ENCODE data around the gene RFT1. TPM values are rescaled to one million over a fixed set of nuclear protein-coding genes. Genes with fewer than 3 reads are reported as not detected.

RFT1 gene
- total and polyA plus RNA-seq, 4 donors: 10.8 to 23.1 (median 21.6) TPM

DNA sequence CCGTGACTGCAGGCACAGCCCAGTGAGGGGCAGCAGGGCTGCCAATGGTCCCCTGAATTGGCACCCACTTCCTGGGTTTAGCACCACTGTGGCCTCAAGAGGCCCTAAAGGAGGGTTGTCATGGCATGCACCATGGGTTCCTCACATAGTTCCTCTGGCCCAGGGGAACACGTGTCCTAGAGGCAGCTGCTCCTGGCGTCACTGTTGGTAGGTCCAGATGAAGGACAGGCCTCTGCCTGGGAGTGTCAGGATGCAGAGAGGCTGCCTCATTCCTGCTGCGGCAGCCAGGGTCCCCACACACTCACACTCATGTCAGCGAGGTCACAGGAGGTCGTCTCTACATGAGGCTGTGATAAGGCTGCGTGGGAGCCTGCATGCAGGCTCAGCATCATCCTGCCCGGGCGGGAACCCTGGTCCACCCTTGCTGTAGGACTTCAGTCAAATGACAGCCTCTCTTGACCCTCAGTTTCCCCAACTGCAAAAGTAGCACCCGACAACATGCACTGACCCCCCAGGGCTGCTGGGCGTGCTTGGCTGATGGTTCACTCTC lies 58.3 kb downstream of the RFT1 start:
- Histone ChIP-seq H3K27ac (ENCODE audit: low read depth in 1 of 2, low read length in 1 of 2) (no peak overlapping the region), H3K9me3 (ENCODE audit: control insufficient read depth in 4 of 4, insufficient read depth in 3 of 4, low read length in 3 of 4) (no peaks in the 10 kb centered on the region), H3K4me1 (ENCODE audit: control insufficient read depth in 5 of 5, insufficient read depth in 5 of 5, low read length in 5 of 5) (peaks cover 0 to 16% (median 0%) of the 10 kb centered on the region in 5 donors), H3K4me3 (no peak overlapping the region), H3K27me3 (ENCODE audit: control insufficient read depth in 3 of 3, insufficient read depth in 3 of 3, low read length in 2 of 3) (no peaks in the 10 kb centered on the region), H3K36me3 (ENCODE audit: control insufficient read depth in 4 of 4, insufficient read depth in 4 of 4, low read length in 4 of 4) (no peaks in the 10 kb centered on the region), H3K9ac (ENCODE audit: insufficient read depth in 1 of 2, low read length in 2 of 2) (no peak overlapping the region)
- TF ChIP-seq, protein P1, sequence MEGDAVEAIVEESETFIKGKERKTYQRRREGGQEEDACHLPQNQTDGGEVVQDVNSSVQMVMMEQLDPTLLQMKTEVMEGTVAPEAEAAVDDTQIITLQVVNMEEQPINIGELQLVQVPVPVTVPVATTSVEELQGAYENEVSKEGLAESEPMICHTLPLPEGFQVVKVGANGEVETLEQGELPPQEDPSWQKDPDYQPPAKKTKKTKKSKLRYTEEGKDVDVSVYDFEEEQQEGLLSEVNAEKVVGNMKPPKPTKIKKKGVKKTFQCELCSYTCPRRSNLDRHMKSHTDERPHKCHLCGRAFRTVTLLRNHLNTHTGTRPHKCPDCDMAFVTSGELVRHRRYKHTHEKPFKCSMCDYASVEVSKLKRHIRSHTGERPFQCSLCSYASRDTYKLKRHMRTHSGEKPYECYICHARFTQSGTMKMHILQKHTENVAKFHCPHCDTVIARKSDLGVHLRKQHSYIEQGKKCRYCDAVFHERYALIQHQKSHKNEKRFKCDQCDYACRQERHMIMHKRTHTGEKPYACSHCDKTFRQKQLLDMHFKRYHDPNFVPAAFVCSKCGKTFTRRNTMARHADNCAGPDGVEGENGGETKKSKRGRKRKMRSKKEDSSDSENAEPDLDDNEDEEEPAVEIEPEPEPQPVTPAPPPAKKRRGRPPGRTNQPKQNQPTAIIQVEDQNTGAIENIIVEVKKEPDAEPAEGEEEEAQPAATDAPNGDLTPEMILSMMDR (IDR thresholded peaks at IDR 0.05; ENCODE audit: control extremely low read depth, extremely low read depth): no peak
- DNase-seq (no peak), ATAC-seq (ENCODE audit: insufficient read depth, low FRiP score) (no peak)
- 80 to 93% methylated on average over 11 of the region's 11 CpGs for WGBS, 2 donors

- Histone ChIP-seq H3K9me3 (ENCODE audit: control insufficient read depth in 4 of 4, insufficient read depth in 3 of 4, low read length in 3 of 4) (no peaks in the 10 kb centered on the region), H3K27me3 (ENCODE audit: control insufficient read depth in 3 of 3, insufficient read depth in 3 of 3, low read length in 2 of 3) (peaks cover 0 to 3% (median 0%) of the 10 kb centered on the region in 3 donors), H3K4me3 (no peak overlapping the region), H3K4me1 (ENCODE audit: control insufficient read depth in 5 of 5, insufficient read depth in 5 of 5, low read length in 5 of 5) (peaks cover 0 to 16% (median 0%) of the 10 kb centered on the region in 5 donors), H3K36me3 (ENCODE audit: control insufficient read depth in 4 of 4, insufficient read depth in 4 of 4, low read length in 4 of 4) (no peaks in the 10 kb centered on the region), H3K9ac (ENCODE audit: insufficient read depth in 1 of 2, low read length in 2 of 2) (no peak overlapping the region), H3K27ac (ENCODE audit: low read depth in 1 of 2, low read length in 1 of 2) (no peak overlapping the region)
- ATAC-seq (ENCODE audit: insufficient read depth, low FRiP score) (no peak), DNase-seq (no peak)
- TF ChIP-seq, protein P1 (IDR thresholded peaks at IDR 0.05; ENCODE audit: control extremely low read depth, extremely low read depth): no peak
- WGBS, 2 donors: 81% methylated on average over 4 of the region's 4 CpGs
These were observed 60.7 kb downstream of the RFT1 start for GRCh38 chr3:53069422-53070068.

GRCh38 chr3:53068176-53068575 lies 62.1 kb downstream of the RFT1 start:
- DNase-seq (no peak), ATAC-seq (ENCODE audit: insufficient read depth, low FRiP score) (no peak)
- Histone ChIP-seq H3K9ac (ENCODE audit: insufficient read depth in 1 of 2, low read length in 2 of 2) (no peak overlapping the region), H3K4me3 (no peak overlapping the region), H3K9me3 (ENCODE audit: control insufficient read depth in 4 of 4, insufficient read depth in 3 of 4, low read length in 3 of 4) (no peaks in the 10 kb centered on the region), H3K27ac (ENCODE audit: low read depth in 1 of 2, low read length in 1 of 2) (no peak overlapping the region), H3K4me1 (ENCODE audit: control insufficient read depth in 5 of 5, insufficient read depth in 5 of 5, low read length in 5 of 5) (peaks cover 0 to 11% (median 0%) of the 10 kb centered on the region in 5 donors), H3K27me3 (ENCODE audit: control insufficient read depth in 3 of 3, insufficient read depth in 3 of 3, low read length in 2 of 3) (peaks cover 0 to 3% (median 0%) of the 10 kb centered on the region in 3 donors), H3K36me3 (ENCODE audit: control insufficient read depth in 4 of 4, insufficient read depth in 4 of 4, low read length in 4 of 4) (no peaks in the 10 kb centered on the region)
- 91% methylated on average over 3 of the region's 3 CpGs for WGBS, 2 donors
- TF ChIP-seq, protein P1 (IDR thresholded peaks at IDR 0.05; ENCODE audit: control extremely low read depth, extremely low read depth): no peak

All from lung (tissue), 12 donors.